ENCODE measurements around the gene PDSS2.

GRCh38 chr6:107360476-107360875, 98.9 kb downstream of the PDSS2 start:
- TF ChIP-seq CTCF (IDR thresholded peaks at IDR 0.05) (no peak), POLR2A (IDR thresholded peaks at IDR 0.05) (no peak)

Data from testis (tissue), 2 donors.